Activated T-cell treated with anti-CD3 and anti-CD28 coated beads, Interleukin-2, amount 50 U/mL, for 1 hour (primary cell): ENCODE measurements around the gene GATA5.

Experiments used
- DNase-seq: peaks from one replicate; pipeline ENCODE4 v3.0.0-alpha.2; 2020

GATA5 gene

GRCh38 chr20:62487118-62487517 is 11.3 kb upstream of the GATA5 start:
- no peak for DNase-seq

GRCh38 chr20:62486484-62486883 is 10.7 kb upstream of the GATA5 start:
- no peak for DNase-seq

- DNase-seq: no peak
Measured at GRCh38 chr20:62485701-62486089, 9.9 kb upstream of the GATA5 start.

GRCh38 chr20:62485062-62485700 is 9.4 kb upstream of the GATA5 start:
- no peak for DNase-seq

GRCh38 chr20:62484478-62484877 is 8.7 kb upstream of the GATA5 start:
- DNase-seq: no peak

GRCh38 chr20:62483613-62484458 is 8.0 kb upstream of the GATA5 start:
- DNase-seq: no peak

- no peak for DNase-seq
Measured at GRCh38 chr20:62482974-62483373, 7.2 kb upstream of the GATA5 start.

GRCh38 chr20:62482146-62482809 is 6.5 kb upstream of the GATA5 start:
- DNase-seq: no peak

- no peak for DNase-seq
Measured at GRCh38 chr20:62481425-62482145, 5.8 kb upstream of the GATA5 start.

- DNase-seq: no peak
Measured at GRCh38 chr20:62480318-62480717, 4.5 kb upstream of the GATA5 start.

GRCh38 chr20:62479656-62480055 is 3.9 kb upstream of the GATA5 start:
- DNase-seq: no peak

- no peak for DNase-seq
Measured at GRCh38 chr20:62479156-62479555, 3.4 kb upstream of the GATA5 start.

- no peak for DNase-seq
Measured at GRCh38 chr20:62477669-62478455, 2.1 kb upstream of the GATA5 start.

GRCh38 chr20:62476056-62476838 is 452 bp upstream of the GATA5 start:
- no peak for DNase-seq

- DNase-seq: no peak
Measured at GRCh38 chr20:62475027-62475771, 596 bp downstream of the GATA5 start.

GRCh38 chr20:62474604-62475026 is 1.2 kb downstream of the GATA5 start:
- DNase-seq: no peak

GRCh38 chr20:62473717-62474603 is 1.8 kb downstream of the GATA5 start:
- DNase-seq: no peak

GRCh38 chr20:62472941-62473585 is 2.7 kb downstream of the GATA5 start:
- DNase-seq: no peak
